GM20000 (cell line): ENCODE data around the gene ARHGAP22.

Experiments
- DNase-seq: peaks from one replicate; pipeline ENCODE4 v3.0.0; 2012; ENCODE audit warnings: low spot score
- CTCF ChIP-seq: IDR thresholded peaks from 2 replicates; pipeline ENCODE4 v1.5.1; 2012; ENCODE audit warnings: mild to moderate bottlenecking, control low read depth; ENCODE audit errors: extremely low read depth, missing control alignments

The ARHGAP22 gene

GRCh38 chr10:48523212-48523819 lies 81.6 kb downstream of the ARHGAP22 start:
- no peak for TF ChIP-seq CTCF
- no peak for DNase-seq

DNA sequence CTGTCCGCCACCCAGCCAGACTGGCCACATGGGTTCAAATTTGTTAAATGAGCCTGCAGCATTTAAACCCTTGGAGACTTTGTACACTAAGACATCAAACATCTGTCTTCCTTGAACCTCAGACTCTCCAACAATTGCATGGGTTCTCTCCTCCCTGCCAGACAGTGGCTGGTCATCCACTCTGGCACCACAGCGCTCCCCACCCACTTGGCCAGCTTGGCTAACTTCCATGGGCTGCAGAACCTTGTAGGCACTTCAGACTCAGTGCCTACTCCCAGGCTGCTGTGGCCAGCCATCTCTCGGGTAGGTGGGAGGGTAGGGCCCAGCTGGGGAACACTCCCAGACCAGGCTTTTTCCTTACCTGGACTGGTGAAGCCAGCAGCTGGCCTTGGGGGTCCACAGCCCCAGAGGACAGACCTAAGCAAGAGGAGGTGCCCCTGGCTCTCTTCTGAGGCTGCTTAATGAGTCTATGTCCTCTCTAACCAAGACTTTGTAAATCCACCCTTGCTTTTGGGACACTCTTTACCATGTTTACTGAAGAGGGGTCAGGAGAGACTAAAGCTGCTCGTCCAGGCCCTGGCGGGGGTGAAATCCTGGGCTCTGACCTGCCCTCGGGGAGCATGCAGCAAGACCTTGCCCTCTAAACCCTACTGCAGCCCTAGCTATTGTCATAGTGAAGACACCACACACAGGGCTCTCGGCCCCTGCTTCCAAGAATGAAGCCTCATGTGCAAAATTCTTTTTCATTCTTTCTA lies 82.7 kb downstream of the ARHGAP22 start:
- TF ChIP-seq CTCF, result no peak
- no peak for DNase-seq

- DNase-seq, result no peak
- no peak for TF ChIP-seq CTCF
Observed at GRCh38 chr10:48520594-48520993, 84.3 kb downstream of the ARHGAP22 start.

DNA sequence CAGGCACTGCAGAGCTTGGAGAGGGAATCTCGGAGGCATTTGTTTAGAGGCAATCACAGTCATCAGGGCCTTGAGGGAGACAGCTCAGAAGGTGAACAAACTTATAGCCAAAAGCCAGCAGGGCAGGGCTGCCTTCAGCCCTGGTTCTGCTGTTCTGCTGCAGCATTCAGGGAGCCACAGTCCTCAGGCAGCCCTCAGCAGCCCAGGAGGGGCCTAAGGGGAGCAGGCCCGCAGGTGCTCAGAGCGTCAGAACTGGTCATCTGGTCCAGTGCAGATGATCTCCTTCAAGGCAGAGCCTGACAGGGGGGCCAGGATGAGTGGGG lies 84.7 kb downstream of the ARHGAP22 start:
- DNase-seq, result no peak
- TF ChIP-seq CTCF, result no peak

GRCh38 chr10:48519481-48520183 lies 85.2 kb downstream of the ARHGAP22 start:
- no peak for DNase-seq
- no peak for TF ChIP-seq CTCF

- TF ChIP-seq CTCF, result no peak
- no peak for DNase-seq
Observed at GRCh38 chr10:48518986-48519385, 85.9 kb downstream of the ARHGAP22 start.

DNA sequence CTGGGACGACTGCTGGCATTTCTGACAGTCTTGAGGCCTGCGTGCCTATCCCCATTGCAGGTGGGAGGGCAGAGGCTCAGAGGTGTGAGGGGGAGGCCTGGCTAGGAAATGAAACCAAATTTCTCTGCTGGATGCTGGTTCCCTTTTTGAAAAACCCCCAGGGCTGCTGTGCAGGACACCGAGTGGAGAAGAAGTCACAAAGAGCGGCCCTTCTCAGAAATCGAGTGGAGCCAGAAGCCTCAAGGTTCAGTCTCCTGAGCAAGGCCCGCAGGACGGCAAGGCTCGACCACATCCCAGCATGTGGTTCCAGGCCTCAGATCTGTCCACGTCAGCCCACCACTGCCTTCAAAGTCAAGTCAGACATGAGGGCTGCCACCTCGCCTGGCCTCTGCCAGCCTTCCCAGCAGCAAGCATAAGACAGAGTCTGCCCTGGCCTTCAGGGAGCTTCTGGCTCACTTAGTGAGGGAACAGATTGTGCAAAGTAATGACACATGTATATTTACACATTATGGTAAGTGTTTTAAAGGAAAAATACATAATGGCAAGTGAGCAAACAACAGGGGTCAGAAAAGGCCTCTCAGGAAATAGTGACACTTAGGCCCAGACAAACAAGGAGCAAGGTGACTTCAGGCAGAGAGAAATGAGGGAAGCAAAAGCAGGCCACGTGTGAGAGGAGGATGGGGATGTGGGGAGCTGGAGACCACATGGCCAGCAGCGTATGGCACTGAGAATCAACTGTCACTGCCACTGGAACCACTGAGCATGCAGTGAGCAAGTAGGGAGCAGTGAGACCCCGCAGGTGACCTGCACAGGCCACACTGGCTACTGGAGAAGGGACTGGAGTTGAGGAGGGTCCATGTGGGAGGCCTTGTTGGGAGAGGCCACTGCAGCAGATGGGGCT lies 86.7 kb downstream of the ARHGAP22 start:
- no peak for DNase-seq
- no peak for TF ChIP-seq CTCF
